ENCODE results near the gene HIP1. TPM values are rescaled to one million over a fixed set of nuclear protein-coding genes. Genes with fewer than 3 reads are reported as not detected.
A peak's percentile ranks its signal among the peaks of the same experiment; 100 is the strongest.

The HIP1 gene
- total and polyA plus RNA-seq, 2 of the 13 experiments (the other 11 are each of a cell fraction or from before 2014, with no cell fraction given): 4.5 to 6.2 TPM

GRCh38 chr7:75688200-75689136, 50.3 kb downstream of the HIP1 start (continued):
- peak; percentile 69; the same call in 1 of the 2 replicates for TF ChIP-seq ZNF574 (CRISPR knock-in tag; IDR thresholded peaks at IDR 0.05)
- TF ChIP-seq, protein P1, sequence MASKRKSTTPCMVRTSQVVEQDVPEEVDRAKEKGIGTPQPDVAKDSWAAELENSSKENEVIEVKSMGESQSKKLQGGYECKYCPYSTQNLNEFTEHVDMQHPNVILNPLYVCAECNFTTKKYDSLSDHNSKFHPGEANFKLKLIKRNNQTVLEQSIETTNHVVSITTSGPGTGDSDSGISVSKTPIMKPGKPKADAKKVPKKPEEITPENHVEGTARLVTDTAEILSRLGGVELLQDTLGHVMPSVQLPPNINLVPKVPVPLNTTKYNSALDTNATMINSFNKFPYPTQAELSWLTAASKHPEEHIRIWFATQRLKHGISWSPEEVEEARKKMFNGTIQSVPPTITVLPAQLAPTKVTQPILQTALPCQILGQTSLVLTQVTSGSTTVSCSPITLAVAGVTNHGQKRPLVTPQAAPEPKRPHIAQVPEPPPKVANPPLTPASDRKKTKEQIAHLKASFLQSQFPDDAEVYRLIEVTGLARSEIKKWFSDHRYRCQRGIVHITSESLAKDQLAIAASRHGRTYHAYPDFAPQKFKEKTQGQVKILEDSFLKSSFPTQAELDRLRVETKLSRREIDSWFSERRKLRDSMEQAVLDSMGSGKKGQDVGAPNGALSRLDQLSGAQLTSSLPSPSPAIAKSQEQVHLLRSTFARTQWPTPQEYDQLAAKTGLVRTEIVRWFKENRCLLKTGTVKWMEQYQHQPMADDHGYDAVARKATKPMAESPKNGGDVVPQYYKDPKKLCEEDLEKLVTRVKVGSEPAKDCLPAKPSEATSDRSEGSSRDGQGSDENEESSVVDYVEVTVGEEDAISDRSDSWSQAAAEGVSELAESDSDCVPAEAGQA (IDR thresholded peaks at IDR 0.05; ENCODE audit: low read depth): peak; percentile 62
- TF ChIP-seq, protein P1 (CRISPR knock-in tag; IDR thresholded peaks at IDR 0.05; ENCODE audit: borderline replicate concordance): peak; percentile 56; the same call in 1 of the 2 replicates
- TF ChIP-seq ZNF777 (CRISPR knock-in tag; IDR thresholded peaks at IDR 0.05): peak; percentile 97
- 0 out of 2 replicates have a peak, but pooled peaks have one; percentile 35 for TF ChIP-seq ZNF878 (CRISPR knock-in tag; IDR thresholded peaks at IDR 0.05)
- peak; percentile 82 for TF ChIP-seq HOXA3 (CRISPR knock-in tag; IDR thresholded peaks at IDR 0.05)
- no peak for TF ChIP-seq ATF6 (CRISPR knock-in tag; conservative IDR thresholded peaks at IDR 0.05)
- TF ChIP-seq HDAC1 (CRISPR knock-in tag; IDR thresholded peaks at IDR 0.05): peak; percentile 72
- no peak; the same call in 1 of the 2 replicates for TF ChIP-seq NFKBIZ (CRISPR knock-in tag; IDR thresholded peaks at IDR 0.05)
- no peak for TF ChIP-seq ZNF441 (CRISPR knock-in tag; IDR thresholded peaks at IDR 0.05; ENCODE audit: borderline replicate concordance)
- peak; percentile 79 for TF ChIP-seq ATF2 (CRISPR knock-in tag; IDR thresholded peaks at IDR 0.05)
- peak; percentile 63 for TF ChIP-seq HNRNPL (IDR thresholded peaks at IDR 0.05; ENCODE audit: low read depth, low read length)
- TF ChIP-seq FOXA3 (CRISPR knock-in tag; IDR thresholded peaks at IDR 0.05): peak; percentile 76
- peak; percentile 56; the same call in 1 of the 2 replicates for TF ChIP-seq MIER2 (CRISPR knock-in tag; IDR thresholded peaks at IDR 0.05)
- no peak for TF ChIP-seq MAFG (CRISPR knock-in tag; IDR thresholded peaks at IDR 0.05)

Data from HepG2 (cell line).